Measurements from ENCODE around the gene PRKG2. TPM values are rescaled to one million over a fixed set of nuclear protein-coding genes. Genes with fewer than 3 reads are reported as not detected.

Gene PRKG2
- total and polyA plus RNA-seq, 10 of the 15 experiments (the other 5 are each of a cell fraction or from before 2014, with no cell fraction given): not detected

DNA sequence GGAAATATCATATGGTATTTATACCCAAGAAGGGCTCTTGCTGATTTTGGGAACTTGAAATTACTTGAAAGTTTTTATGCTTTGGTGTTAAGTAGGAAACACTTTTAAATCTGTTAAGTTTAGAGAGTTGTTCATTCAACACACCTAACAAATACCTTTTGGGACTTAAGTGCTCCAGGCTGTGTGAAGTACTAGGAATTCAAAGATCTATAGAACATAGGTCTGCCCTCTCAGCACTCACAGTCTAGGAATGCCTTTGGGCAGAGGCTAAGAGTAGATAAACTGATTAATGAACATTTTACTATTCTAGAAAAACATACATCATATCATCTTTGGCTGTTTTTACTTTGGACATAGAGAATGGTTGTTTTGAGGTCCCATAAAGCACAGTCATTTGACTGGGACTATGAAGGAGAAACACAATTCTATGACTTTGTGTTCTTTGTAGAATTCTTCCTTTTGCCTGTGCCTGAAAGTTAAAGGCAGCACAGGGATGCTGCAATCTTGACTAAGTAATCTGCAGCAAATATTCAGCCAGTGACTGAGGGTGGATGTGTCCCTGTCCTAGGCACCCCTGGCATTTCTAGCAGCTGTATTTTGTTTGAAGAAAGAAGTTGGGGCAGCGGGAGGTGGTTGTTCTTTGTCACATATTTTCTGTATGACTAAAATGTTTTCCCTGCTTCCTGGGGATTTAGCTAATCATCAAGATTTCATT, 176.2 kb downstream of the PRKG2 start:
- ChIA-PET POLR2A (no interaction called here), RAD21 (ENCODE audit: unreplicated experiment) (interaction anchor here (0.8 to 7.6 kb wide), 30 partner anchors 9 to 818 kb away, joined by 3 to 78 read pairs (median 4); partner anchors contain the start of gene BMP3), SMC1A (ENCODE audit: uncharacterized antibody, unreplicated experiment) (interaction anchor here (0.6 to 14.8 kb wide), 41 partner anchors 9 to 819 kb away, joined by 3 to 144 read pairs (median 5); partner anchors contain the start of gene BMP3), CTCF (interaction anchor here (0.6 to 15.3 kb wide), 40 partner anchors 8 to 834 kb away, joined by 3 to 268 read pairs (median 5); partner anchors contain the start of gene BMP3)
- Histone ChIP-seq H3K4me3 (no peak overlapping the region), H3K4me2 (ENCODE audit: control insufficient read depth, insufficient read depth) (no peak overlapping the region), H3K36me3 (ENCODE audit: control insufficient read depth in 2 of 2, insufficient read depth in 2 of 2, low read length in 1 of 2) (no peaks in the 10 kb centered on the region), H3K4me1 (ENCODE audit: control insufficient read depth, insufficient read depth, low read length) (0 out of 2 replicates have a peak, but pooled peaks cover 3% of the 10 kb centered on the region), H3K9ac (ENCODE audit: control insufficient read depth, insufficient read depth, low read length) (no peak overlapping the region), H4K20me1 (ENCODE audit: control insufficient read depth, insufficient read depth) (no peaks in the 10 kb centered on the region), H2AFZ (ENCODE audit: control insufficient read depth, low read depth, low read length) (no peak overlapping the region), H3K79me2 (ENCODE audit: control insufficient read depth, insufficient read depth, low read length) (no peaks in the 10 kb centered on the region), H3K27ac (ENCODE audit: control insufficient read depth, insufficient read depth) (no peak overlapping the region), H3K9me3 (replicated peaks; ENCODE audit: control insufficient read depth, insufficient read depth, low read length) (no peaks in the 10 kb centered on the region), H3K27me3 (replicated peaks in 1 of 2; ENCODE audit: control insufficient read depth in 2 of 2, insufficient read depth in 2 of 2, low read length in 1 of 2) (no peaks in the 10 kb centered on the region)
- WGBS (ENCODE audit: insufficient coverage, insufficient replicate concordance, low lambda C conversion rate, missing lambda C conversion rate): 0% methylated on average over 1 of the region's 1 CpG
- no TSS peak for BruUV-seq (replicated peaks)
- in situ Hi-C loops (cut with MboI) (no loop called here), intact Hi-C loops (cut with micrococcal nuclease; ENCODE audit: unreplicated experiment) (no loop called here)
- ATAC-seq (peak; percentile 18), DNase-seq (ENCODE audit: low read depth, low spot score) (no peak), FAIRE-seq (peak; percentile 57)
- TF ChIP-seq, protein P1, sequence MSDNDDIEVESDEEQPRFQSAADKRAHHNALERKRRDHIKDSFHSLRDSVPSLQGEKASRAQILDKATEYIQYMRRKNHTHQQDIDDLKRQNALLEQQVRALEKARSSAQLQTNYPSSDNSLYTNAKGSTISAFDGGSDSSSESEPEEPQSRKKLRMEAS (IDR thresholded peaks at IDR 0.05; ENCODE audit: low read depth, low read length): no peak
- TF ChIP-seq, protein P2, sequence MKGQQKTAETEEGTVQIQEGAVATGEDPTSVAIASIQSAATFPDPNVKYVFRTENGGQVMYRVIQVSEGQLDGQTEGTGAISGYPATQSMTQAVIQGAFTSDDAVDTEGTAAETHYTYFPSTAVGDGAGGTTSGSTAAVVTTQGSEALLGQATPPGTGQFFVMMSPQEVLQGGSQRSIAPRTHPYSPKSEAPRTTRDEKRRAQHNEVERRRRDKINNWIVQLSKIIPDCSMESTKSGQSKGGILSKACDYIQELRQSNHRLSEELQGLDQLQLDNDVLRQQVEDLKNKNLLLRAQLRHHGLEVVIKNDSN (IDR thresholded peaks at IDR 0.05; ENCODE audit: borderline replicate concordance, extremely low read length, insufficient read depth, low read depth, low read length): no peak
- no peak for TF ChIP-seq MTA3 (IDR thresholded peaks at IDR 0.05; ENCODE audit: borderline replicate concordance, low read length)
- TF ChIP-seq NFYA (IDR thresholded peaks at IDR 0.05; ENCODE audit: borderline replicate concordance, low read depth, low read length): no peak
- no peak for TF ChIP-seq FOS (IDR thresholded peaks at IDR 0.05; ENCODE audit: borderline replicate concordance, extremely low read depth, insufficient read length)
- TF ChIP-seq CHD4 (IDR thresholded peaks at IDR 0.05): no peak
- TF ChIP-seq, protein P3, sequence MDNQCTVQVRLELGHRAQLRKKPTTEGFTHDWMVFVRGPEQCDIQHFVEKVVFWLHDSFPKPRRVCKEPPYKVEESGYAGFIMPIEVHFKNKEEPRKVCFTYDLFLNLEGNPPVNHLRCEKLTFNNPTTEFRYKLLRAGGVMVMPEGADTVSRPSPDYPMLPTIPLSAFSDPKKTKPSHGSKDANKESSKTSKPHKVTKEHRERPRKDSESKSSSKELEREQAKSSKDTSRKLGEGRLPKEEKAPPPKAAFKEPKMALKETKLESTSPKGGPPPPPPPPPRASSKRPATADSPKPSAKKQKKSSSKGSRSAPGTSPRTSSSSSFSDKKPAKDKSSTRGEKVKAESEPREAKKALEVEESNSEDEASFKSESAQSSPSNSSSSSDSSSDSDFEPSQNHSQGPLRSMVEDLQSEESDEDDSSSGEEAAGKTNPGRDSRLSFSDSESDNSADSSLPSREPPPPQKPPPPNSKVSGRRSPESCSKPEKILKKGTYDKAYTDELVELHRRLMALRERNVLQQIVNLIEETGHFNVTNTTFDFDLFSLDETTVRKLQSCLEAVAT (IDR thresholded peaks at IDR 0.05): no peak
- TF ChIP-seq, protein P4, sequence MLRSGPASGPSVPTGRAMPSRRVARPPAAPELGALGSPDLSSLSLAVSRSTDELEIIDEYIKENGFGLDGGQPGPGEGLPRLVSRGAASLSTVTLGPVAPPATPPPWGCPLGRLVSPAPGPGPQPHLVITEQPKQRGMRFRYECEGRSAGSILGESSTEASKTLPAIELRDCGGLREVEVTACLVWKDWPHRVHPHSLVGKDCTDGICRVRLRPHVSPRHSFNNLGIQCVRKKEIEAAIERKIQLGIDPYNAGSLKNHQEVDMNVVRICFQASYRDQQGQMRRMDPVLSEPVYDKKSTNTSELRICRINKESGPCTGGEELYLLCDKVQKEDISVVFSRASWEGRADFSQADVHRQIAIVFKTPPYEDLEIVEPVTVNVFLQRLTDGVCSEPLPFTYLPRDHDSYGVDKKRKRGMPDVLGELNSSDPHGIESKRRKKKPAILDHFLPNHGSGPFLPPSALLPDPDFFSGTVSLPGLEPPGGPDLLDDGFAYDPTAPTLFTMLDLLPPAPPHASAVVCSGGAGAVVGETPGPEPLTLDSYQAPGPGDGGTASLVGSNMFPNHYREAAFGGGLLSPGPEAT (IDR thresholded peaks at IDR 0.05; ENCODE audit: low read depth): no peak
- TF ChIP-seq ZSCAN29 (IDR thresholded peaks at IDR 0.05): no peak
- no peak for TF ChIP-seq YY1 (IDR thresholded peaks at IDR 0.05; ENCODE audit: low read depth, low read length)
- TF ChIP-seq NR2C2 (IDR thresholded peaks at IDR 0.05; ENCODE audit: borderline replicate concordance, control insufficient read depth, insufficient read length, low read depth): no peak
- TF ChIP-seq, protein P5, sequence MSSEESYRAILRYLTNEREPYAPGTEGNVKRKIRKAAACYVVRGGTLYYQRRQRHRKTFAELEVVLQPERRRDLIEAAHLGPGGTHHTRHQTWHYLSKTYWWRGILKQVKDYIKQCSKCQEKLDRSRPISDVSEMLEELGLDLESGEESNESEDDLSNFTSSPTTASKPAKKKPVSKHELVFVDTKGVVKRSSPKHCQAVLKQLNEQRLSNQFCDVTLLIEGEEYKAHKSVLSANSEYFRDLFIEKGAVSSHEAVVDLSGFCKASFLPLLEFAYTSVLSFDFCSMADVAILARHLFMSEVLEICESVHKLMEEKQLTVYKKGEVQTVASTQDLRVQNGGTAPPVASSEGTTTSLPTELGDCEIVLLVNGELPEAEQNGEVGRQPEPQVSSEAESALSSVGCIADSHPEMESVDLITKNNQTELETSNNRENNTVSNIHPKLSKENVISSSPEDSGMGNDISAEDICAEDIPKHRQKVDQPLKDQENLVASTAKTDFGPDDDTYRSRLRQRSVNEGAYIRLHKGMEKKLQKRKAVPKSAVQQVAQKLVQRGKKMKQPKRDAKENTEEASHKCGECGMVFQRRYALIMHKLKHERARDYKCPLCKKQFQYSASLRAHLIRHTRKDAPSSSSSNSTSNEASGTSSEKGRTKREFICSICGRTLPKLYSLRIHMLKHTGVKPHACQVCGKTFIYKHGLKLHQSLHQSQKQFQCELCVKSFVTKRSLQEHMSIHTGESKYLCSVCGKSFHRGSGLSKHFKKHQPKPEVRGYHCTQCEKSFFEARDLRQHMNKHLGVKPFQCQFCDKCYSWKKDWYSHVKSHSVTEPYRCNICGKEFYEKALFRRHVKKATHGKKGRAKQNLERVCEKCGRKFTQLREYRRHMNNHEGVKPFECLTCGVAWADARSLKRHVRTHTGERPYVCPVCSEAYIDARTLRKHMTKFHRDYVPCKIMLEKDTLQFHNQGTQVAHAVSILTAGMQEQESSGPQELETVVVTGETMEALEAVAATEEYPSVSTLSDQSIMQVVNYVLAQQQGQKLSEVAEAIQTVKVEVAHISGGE (CRISPR knock-in tag; IDR thresholded peaks at IDR 0.05): no peak
- TF ChIP-seq PAX8 (IDR thresholded peaks at IDR 0.05): no peak
